Measurements from ENCODE around the gene OOSP4B.
"Not testable (repeated sequence)": the region's sequence is repeated elsewhere in the genome, so short reads cannot be mapped to it uniquely, and the experiment has no call there.

Gene OOSP4B

DNA sequence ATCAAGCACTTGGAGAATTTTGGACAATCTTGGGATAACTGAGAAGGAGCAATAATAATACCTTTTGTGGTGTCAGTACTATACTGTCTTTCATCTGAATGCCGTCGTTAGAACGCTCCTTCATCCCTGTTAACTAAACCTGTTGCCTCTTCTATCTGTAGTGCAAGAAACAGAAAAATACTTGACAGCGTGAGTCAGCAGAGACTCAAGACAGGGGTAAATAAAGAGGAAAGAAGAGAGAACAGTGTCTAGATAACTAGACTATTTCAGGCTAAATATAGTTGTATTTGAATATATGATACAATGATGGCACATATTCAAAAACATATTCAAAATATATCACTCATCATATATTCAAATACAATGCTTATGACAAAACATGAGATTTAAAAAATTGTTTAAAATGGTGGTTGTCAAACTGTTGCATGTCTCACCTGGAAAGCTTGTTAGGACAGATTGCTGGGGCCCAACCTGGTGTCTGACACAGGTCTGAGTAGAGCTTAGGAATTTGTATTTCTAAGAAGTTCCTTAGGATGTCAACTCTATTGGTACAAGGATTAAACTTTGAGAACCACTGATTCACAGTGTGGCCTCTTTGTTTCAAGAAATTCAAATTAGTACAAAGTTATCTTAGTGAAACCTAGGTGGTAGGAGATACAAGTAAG is 35.7 kb upstream of the OOSP4B start:
- no peaks in the 10 kb centered on the region for H3K79me2 ChIP-seq (ENCODE audit: insufficient read depth, low read depth)
- no peaks in the 10 kb centered on the region for H3K4me1 ChIP-seq (ENCODE audit: low read depth, poor library complexity, severe bottlenecking)
- no peak overlapping the region for H3K27ac ChIP-seq
- no peak for TF ChIP-seq CTCF (conservative IDR thresholded peaks at IDR 0.05; ENCODE audit: low read depth, low read length)
- H4K20me1 ChIP-seq (ENCODE audit: insufficient read depth): no peaks in the 10 kb centered on the region
- H3K4me3 ChIP-seq (IDR thresholded peaks at IDR 0.05; ENCODE audit: insufficient read depth, low read depth, low read length): no peak overlapping the region
- no peaks in the 10 kb centered on the region for H3K27me3 ChIP-seq (ENCODE audit: insufficient read depth, low read depth)
- H3K4me2 ChIP-seq: no peak overlapping the region
- H3K9ac ChIP-seq: no peak overlapping the region
- H2AFZ ChIP-seq (ENCODE audit: low read depth): no peak overlapping the region
- H3K36me3 ChIP-seq (ENCODE audit: insufficient read depth): no peaks in the 10 kb centered on the region

DNA sequence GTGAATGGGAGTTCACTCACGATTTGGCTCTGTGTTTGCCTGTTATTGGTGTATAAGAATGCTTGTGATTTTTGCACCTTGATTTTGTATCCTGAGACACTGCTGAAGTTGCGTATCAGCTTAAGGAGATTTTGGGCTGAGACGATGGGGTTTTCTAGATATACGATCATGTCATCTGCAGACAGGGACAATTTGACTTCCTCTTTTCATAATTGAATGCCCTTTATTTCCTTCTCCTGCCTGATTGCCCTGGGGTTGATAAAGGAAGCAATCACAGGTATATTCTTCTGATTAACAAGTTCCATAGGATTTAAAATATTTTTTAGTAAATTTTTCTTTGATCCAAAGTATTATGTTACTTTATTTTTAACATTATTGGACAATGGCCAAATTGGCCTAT is 34.9 kb upstream of the OOSP4B start:
- H2AFZ ChIP-seq (ENCODE audit: low read depth); H3K27me3 ChIP-seq (ENCODE audit: insufficient read depth, low read depth); H3K36me3 ChIP-seq (ENCODE audit: insufficient read depth); H4K20me1 ChIP-seq (ENCODE audit: insufficient read depth); H3K4me1 ChIP-seq (ENCODE audit: low read depth, poor library complexity, severe bottlenecking); H3K9ac ChIP-seq; H3K79me2 ChIP-seq (ENCODE audit: insufficient read depth, low read depth); H3K4me3 ChIP-seq (IDR thresholded peaks at IDR 0.05; ENCODE audit: insufficient read depth, low read depth, low read length); H3K27ac ChIP-seq; H3K4me2 ChIP-seq: not testable (repeated sequence)

DNA sequence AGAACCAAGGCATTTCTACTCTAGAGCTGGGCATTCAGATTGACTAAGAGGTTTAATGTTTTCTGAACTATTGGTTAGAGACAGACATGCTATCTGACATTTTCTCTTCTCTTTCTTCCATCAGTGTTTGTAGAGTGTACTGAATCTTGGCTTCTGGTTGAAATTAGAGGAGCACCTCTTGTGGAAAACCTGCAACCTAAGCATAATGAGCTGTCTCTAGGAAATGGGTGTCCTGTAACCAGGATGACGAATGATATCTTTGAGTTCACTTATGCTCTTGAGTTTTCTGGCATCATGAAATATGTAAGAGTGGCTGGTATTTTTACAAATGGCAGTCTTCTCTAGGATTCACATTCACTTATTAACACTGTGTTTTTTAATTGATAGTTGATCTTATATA is 33.8 kb upstream of the OOSP4B start:
- TF ChIP-seq CTCF (conservative IDR thresholded peaks at IDR 0.05; ENCODE audit: low read depth, low read length): no peak
- no peak overlapping the region for H3K4me3 ChIP-seq (IDR thresholded peaks at IDR 0.05; ENCODE audit: insufficient read depth, low read depth, low read length)
- H3K27ac ChIP-seq: no peak overlapping the region
- H3K36me3 ChIP-seq (ENCODE audit: insufficient read depth): no peaks in the 10 kb centered on the region
- no peak overlapping the region for H3K4me2 ChIP-seq
- no peaks in the 10 kb centered on the region for H3K27me3 ChIP-seq (ENCODE audit: insufficient read depth, low read depth)
- no peak overlapping the region for H3K9ac ChIP-seq
- H3K4me1 ChIP-seq (ENCODE audit: low read depth, poor library complexity, severe bottlenecking): no peaks in the 10 kb centered on the region
- no peaks in the 10 kb centered on the region for H4K20me1 ChIP-seq (ENCODE audit: insufficient read depth)
- no peaks in the 10 kb centered on the region for H3K79me2 ChIP-seq (ENCODE audit: insufficient read depth, low read depth)
- no peak overlapping the region for H2AFZ ChIP-seq (ENCODE audit: low read depth)

DNA sequence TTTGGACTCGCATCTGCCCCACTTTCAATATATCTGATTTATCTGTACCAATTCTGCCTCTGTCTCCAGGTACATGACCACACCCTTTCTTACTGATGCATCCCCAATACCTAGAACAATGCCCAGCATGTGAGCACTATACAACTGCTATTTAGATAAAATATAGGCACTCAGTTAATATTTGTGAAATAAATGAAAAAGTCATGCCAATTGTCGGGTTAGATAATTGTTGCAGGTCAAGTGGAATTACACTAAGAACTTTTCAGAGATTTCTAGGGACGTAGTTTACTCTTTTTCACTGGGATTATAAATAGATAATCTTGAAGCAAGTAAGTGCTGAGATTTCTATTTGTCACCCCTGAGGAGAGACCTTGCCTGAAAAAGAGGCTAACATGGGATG is 32.6 kb upstream of the OOSP4B start:
- H3K4me2 ChIP-seq: no peak overlapping the region

More for the DNA sequence above, 32.6 kb upstream of the OOSP4B start:
- Histone ChIP-seq H2AFZ (ENCODE audit: low read depth) (no peak overlapping the region), H3K9ac (no peak overlapping the region), H4K20me1 (ENCODE audit: insufficient read depth) (no peaks in the 10 kb centered on the region), H3K27me3 (ENCODE audit: insufficient read depth, low read depth) (no peaks in the 10 kb centered on the region), H3K4me1 (ENCODE audit: low read depth, poor library complexity, severe bottlenecking) (no peaks in the 10 kb centered on the region), H3K36me3 (ENCODE audit: insufficient read depth) (no peaks in the 10 kb centered on the region), H3K4me3 (IDR thresholded peaks at IDR 0.05; ENCODE audit: insufficient read depth, low read depth, low read length) (no peak overlapping the region), H3K79me2 (ENCODE audit: insufficient read depth, low read depth) (no peaks in the 10 kb centered on the region), H3K27ac (no peak overlapping the region)
- TF ChIP-seq CTCF (conservative IDR thresholded peaks at IDR 0.05; ENCODE audit: low read depth, low read length): no peak
